DMS153 treated with DMSO at 0.1 percent for 48 hours (cell line): ENCODE measurements around the gene NCEH1.
A peak's percentile ranks its signal among the peaks of the same experiment; 100 is the strongest.

Experiments used
- DNase-seq: peaks from one replicate; lab custom pipeline; 2025; ENCODE audit not compliant: unreplicated experiment; lab: John Stamatoyannopoulos, UW

The NCEH1 gene

DNA sequence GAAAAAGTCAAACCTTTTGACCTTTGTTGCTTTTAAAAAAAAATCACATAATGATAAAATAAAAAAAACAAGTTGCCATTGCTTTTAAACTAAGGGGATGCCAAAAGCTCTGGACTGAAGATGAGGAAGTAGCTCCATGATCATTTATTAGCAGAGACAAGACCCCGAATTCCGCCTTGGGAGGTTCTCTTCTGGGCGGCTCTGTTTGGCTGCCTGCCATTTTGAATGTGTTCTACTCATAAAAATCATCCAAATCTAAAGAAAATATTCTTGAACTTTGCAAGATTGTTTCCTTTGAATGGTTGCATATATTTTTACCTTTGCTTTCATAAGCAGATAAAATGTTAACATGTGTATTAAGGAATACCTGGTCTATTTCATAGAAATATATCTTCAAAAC is 63.8 kb downstream of the NCEH1 start:
- no peak for DNase-seq

DNA sequence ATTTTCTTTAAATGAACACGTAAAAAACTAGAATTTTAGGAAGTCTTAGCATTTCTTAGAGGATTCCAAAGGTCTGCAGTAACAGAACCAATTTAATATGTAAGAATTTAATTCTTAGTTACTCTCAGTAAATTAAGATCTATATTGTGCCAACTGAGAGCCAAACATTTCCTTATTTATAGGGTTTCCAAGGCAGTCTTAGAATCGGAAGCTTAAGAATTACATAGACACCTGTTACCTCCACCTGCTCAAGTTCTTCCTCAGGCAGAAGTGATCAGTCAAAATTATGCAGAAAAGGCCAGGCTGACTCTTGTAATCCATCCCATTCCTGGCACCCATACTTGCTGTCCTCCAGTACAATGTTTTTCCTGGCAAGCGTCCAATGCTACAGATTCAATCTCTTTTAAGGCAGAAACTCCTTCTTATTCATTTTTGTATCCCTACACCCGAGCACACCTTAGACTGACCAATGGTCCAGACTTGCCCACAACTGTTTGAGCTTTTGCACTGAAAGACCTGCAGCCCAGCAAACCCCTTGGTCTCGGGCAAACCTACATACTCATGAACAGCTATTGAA is 64.3 kb downstream of the NCEH1 start:
- peak; percentile 8 for DNase-seq

DNA sequence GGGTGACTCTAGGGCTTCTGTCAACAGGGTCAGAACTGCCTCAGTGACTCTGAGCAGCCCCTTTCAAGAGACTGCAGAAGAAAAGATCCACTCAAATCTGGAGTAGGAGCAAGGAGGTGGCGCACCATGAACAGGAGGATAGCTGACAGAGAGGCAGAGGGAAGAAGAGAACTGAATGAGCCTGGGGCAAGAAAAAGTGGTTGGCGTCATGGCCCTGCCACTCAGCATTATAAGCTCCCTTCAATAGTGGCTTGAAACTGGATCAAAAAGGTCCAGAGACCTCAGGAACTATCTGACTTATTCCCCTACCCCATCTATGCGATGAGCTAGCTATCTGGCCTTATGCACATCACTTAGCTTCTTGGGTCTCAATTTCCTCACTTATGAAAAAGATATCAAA is 66.6 kb downstream of the NCEH1 start:
- DNase-seq = no peak

DNA sequence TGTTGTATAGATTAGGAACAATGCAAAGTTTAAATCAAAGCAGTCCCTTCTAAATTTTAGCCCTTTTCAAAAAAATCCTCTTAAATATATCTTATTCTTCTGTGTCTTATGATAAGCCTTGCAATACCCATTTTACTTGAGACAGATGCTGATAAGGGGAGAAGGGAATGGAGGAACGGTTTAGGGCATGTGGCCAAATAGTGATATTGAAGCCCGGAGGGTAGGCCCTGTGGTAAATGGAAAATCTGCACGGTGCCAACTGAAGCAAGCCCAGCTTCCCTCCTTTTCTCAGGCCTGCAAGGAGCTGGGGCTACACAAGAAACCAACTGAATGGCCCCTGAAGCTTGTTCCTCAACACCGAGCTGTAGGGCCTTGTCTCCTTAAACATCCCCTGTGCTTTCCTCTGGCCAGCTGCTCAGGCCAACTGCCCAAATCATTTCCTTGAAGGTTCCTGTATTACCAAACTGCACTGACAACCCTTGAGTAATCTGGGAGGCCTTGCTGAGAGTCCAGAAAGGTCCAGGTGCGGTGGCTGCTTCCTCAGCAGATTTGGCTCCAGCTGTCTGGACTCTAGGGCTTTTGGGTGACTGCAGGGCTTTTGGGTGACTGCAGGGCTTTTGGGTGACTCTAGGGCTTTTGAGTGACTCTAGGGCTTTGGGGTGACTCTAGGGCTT is 67.2 kb downstream of the NCEH1 start:
- no peak for DNase-seq

DNA sequence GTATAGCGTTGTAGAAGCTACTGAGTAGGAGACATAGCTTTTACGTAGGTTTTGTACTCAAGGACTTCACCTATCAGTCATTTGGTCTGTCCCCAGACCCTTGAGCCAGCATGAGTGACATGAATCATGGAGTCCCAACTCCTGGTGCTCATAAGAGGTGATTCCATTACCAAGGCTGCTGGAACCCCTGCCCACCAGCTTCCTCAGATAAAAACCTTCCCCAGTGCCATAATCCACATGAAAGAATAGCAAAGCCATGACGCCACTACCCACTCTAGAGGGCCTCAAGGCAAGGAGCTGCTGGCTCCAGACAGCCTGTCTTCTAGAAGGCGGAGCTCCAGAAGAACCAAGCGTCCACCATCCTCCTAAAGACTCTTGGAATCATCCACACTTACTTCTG is 69.6 kb downstream of the NCEH1 start:
- no peak for DNase-seq

DNA sequence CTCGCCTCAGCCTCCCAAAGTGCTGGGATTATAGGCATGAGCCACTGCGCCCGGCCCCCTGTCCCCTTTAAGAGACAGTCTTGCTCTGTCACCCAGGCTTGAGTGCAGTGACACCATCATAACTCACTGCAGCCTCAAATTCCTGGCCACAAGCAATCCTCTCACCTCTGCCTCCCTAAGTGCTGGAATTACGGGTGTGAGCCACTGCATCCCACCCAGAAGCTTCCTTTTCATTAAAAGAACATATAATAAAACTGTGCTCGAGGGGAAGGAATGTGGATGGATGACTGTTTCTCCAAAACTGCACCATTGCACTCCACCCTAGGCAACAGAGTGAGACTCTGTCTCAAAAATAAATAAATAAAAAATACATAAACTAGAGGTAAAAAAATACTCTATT is 70.1 kb downstream of the NCEH1 start:
- no peak for DNase-seq

DNA sequence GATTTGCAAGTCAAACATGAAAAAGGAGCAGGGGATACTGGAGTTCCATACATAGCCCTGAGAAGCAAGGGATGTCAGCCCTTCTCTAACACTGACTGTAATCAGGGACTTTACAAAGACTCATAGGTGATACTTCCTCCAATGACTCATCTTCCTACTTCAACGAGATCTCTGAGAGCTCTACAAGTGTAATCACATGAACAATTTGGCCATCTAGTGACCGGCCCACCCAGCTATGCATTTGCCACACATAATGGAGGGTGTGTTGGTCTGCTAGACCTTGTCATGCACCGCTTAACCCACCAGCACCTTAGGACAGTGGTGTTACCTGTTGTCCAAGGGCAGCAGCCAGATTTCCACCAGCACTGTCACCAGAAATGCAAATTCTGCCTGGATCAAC is 75.3 kb downstream of the NCEH1 start:
- DNase-seq = no peak

DNA sequence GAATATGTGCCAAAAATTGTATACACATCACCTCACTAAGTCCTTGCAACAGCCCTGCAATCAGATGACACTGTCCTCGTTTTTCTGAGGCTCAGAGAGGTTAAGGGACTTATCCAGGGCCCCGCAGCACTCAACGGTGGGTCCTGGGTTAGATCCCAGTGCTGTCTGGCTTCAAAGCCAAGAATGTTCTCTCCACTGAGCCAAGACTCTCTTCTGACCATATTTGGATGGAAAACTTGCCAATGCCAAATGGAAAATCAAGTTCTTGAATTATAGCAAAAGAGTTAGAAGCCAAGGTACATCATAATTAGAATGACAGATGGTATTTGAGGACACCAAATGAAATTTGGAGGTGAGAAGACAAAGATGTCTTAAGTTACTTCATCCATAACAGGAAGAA is 75.9 kb downstream of the NCEH1 start:
- no peak for DNase-seq

DNA sequence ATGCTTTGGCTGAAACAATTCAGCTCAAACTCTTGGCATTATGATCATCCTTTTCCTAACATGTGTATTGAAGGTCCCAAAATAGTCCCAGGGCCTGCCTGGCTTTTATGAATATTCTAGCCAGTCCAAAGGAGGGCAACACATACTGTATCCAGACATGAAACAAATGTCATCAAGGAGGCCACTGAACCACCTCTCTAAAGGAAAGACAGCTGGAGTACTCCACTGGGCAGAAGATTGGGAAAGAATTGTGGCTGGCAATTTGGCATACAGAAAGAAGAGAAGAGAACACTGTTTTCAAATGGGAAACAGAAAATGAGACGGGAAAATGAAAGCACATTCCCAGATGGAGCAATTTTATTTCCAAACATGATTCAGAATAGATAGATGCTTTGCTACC is 80.6 kb downstream of the NCEH1 start:
- no peak for DNase-seq

DNA sequence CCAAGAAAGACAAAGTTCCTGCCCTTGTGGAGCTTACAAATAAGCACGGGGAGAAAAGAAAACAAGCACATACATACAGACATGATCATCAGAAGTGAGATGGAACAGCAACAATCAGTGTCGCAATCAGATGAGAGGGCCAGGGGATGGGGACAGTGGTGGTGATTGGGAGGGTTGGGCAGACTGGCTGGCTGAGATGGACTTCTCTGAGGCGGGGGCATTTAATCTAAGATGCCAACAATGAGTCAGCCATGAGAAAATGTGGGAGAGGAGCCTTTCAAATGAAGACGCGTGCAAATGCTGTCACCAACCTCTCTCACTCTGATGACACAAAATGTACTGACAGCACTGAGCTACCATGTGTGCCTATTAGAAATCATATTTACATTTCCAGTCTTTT is 81.4 kb downstream of the NCEH1 start:
- DNase-seq = no peak

DNA sequence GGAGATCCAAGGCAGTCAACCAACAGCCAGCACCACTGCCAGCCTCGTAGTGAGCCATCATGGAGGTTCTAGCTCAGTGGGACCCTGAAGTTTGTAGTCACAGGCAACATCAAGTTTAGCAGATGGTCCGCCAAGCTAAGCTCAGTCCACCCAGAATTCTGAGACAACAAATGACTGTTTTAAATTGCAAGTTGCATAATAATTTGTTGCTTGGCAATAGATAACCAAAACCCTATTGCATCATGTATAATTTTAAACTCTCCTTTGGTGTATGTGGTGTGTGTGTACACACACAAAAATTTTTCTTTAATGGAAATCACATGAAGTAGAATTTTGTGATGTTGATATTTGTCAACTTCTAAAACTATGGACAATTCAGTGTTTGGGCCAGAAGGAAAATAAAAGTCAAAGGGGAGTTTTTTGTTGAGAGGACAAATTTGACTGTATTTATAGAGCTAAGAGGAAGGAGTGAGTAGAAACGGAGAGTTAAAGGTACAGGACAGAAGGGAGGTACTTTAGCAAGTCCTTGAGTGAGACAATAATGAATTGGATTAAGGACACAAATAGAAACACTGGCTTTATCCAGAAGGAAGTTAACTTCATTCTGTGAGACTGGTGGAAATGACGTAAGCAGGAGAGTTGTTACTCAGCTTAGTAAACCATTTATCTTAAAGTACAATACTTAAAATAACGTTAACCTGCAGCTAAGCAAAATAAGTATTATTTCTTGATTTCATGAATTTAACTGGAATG is 83.6 kb downstream of the NCEH1 start:
- DNase-seq = no peak

DNA sequence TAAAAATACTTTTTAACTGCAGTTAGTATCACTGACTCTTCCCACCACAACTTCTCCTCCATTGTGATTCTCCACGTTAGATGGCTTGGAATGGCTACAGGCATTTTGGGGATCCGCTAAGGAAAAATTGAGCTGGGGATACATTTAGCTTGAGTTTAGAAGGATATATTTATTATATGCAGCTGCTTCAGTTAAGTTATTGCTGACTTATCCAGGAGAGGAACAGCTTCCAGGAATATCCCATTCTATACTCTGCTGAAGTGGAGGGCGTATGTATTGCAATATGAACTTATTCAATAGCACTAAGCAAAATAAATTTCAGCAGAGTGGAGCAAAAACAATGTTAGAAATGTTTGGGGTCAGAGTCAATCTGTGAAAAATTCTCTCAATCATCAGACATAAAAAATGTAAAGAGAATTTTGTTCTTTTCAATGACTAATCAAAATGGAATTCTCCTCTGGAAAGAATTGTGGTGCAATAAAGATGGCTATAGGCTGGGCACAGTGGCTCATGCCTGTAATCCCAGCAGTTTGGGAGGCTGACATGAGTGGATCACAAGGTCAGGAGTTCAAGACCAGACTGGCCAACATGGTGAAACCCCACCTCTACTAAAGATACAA is 84.7 kb downstream of the NCEH1 start:
- no peak for DNase-seq

DNA sequence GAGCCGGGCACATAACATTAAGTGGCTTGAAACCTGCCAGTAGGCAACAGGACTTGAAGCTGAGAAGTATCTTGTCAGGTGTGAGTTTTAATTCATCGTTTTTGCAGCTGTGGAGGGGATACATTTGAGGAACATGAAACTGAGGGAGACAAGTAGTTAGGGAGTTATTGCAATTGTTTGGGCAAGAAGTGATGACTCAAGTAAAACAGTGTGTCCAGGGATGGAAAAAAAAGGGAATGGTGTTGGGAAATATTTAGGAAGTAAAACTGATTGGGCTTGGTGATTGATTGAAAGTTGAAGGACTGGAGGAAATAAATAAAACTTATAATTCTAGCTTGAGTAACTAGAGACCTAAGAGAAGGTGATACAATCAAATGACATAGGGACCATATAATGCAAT is 85.5 kb downstream of the NCEH1 start:
- no peak for DNase-seq

DNA sequence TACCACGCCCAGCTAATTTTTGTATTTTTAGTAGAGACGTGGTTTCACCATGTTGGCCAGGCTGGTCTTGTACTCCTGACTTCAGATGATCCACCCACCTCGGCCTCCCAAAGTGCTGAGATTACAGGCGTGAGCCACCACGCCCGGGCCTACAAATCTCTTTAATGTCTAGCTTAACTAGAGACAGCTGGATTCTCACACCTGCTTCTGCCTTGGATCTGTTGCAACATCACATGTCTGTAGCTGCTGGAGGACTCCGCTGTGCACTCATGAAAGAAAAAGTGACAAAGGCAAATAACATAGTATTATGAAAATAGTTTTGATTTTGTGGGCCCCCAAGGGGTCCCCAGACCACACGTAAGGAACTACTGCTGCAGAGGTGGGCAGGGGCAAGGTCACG is 85.9 kb downstream of the NCEH1 start:
- no peak for DNase-seq

DNA sequence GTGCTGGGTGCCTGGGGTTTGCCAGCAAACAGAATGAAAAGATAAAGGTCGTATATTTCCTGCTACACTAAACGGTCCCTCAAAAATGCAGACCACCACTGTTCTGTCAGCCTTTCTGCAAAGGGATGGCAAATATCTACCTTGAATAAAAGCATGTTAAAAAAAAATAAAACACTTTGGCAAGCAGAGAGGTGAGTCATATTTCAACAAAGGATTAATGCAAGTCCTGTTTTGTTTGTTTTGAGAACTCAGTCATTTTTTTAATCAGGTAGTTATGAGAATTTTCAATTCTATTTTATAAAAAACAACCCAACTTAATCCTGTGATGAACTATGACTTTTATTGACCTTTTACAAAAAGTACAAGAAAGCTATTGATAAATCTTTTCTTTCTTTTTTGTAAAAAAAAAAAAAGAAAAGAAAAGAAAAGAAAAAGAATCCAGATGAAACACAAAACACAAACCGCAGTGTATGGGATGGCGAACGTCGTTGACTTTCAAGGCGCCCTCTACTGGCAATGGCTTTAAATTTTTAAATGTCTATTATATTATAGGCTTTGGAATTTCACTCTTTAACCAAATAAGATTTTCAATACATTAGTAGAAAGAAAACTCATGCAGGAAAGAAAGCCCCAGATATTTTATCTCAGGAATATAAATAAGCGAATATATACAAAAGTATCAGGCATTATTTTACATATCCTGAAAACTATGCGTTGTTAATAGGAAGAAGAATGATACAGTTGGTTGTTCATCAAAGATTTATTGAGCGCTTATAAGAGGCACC is 87.8 kb downstream of the NCEH1 start:
- DNase-seq = peak; percentile 53

DNA sequence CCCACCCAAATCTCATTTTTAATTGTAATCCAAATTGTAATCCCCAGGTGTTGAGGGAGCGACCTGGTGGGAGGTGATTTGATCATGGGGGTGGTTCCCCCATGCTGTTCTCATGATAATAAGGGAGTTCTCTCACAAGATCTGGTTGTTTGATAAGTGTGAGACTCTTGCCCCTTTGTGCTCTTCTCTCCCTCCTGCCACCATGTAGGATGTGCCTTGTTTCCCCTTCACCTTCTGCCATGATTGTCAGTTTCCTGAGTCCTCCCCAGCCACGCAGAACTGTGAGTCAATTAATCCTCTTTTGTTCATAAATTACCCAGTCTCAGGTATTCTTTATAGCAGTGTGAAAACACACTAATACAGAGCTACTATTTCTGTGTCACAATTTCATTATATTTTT is 88.7 kb downstream of the NCEH1 start:
- no peak for DNase-seq

DNA sequence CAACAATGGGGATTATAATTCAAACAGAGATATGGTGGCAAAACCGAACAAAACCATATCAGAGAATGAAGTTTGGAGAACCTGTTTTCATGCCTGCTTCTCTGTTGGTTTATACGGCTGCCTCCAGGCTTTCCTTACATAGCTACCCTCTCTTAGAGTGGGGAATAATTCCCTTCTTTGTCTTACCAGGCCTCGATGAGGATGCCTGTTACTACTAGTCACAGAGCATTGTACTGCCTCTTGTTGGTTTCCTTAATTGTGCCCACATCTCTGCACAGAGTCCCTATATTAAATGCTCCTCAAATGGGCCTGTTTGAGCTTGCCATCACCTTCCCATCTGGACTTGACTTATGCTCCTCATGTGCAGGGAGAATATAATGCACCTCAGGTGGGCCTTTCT is 92.9 kb downstream of the NCEH1 start:
- no peak for DNase-seq

DNA sequence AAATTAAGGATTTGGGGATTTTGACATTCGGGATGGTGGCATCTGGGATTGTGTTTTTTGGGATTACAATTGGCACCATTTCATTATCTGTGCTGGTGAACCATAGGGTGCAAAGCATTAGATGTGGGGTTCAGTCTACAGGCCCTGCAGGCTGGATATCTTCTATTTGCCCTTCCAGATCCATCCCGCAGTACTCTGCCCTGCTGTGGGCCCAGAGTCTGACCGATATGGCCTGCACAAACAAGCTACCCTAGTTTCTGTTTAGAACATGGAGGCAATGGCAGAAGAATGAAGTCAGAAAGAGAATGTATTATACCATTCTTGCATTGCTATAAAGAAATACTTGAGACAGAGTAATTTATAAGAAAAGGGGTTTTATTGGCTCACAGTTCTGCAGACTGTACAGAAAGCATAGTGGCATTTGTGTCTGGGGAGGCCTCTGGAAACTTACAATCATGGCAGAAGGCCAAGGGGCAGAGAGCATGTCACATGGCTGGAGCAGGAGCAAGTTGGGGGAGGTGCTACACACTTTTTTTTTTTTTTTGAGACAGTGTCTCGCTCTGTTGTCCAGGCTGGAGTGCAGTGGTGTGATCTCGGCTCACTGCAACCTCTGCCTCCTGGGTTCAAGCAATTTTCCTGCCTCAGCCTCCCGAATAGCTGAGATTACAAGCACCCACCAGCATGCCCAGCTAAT is 93.7 kb downstream of the NCEH1 start:
- DNase-seq = no peak

DNA sequence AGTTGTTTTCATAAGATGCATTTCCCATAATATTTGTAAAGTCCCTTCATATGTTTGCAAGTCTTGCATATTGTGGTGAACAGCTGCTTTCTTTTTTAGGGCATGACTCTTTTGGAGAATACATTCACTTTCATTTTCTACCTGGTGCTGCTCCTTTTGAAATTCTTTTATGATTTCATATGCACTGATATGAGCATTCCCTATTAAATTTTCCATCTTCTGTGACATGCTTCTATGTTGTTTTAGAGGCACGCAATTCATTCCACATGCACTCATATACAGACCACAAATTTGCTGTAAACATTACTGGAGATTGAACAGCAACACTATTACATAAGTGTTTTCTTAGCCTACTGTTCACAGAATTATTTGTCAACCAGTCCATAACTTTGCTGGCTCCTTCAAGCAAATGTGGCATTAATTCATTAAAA is 94.8 kb downstream of the NCEH1 start:
- DNase-seq = no peak

DNA sequence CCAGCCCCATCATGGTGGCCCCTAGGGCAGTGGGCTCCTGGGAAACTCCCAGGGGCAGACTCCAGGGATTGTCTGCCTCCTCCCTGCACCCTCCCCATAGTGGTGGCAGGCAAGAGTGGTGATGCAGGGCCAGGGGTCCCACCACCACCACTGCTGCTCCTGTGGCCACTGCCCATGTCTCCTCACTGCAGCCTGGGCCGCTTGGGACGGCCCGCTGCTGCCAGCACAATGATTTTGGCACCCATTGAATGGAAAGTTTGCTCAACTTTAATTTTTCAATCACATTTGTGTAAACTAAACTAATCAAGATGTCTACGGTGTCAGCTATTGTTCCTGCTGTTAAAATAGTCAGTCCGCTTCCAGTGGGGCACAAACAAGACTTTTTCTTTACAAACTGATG is 95.6 kb downstream of the NCEH1 start:
- no peak for DNase-seq
